ENCODE results near the gene CBY2. TPM values are rescaled to one million over a fixed set of nuclear protein-coding genes. Genes with fewer than 3 reads are reported as not detected.

CBY2 gene
- total and polyA plus RNA-seq, 3 experiments from 2014 or later, result not detected

GRCh38 chr13:45704854-45705695 lies 3.0 kb downstream of the CBY2 start:
- DNase-seq, result no peak
- ChIA-PET CTCF (no interaction called here), POLR2A (no interaction called here)
- no peaks in the 10 kb centered on the region for H3K36me3 Mint-ChIP-seq
- Histone ChIP-seq H3K27me3 (ENCODE audit: insufficient read depth, low read length, poor library complexity, severe bottlenecking) (no peaks in the 10 kb centered on the region), H3K27ac (ENCODE audit: low read depth, low read length) (no peak overlapping the region), H3K9me3 (ENCODE audit: low read length) (no peaks in the 10 kb centered on the region), H3K36me3 (ENCODE audit: insufficient read depth, low read length) (no peaks in the 10 kb centered on the region), H3K4me3 (ENCODE audit: low read length) (no peak overlapping the region), H3K4me1 (ENCODE audit: insufficient read depth, low read length) (no peaks in the 10 kb centered on the region)
- no peaks in the 10 kb centered on the region for H3K9me3 Mint-ChIP-seq
- H3K4me1 Mint-ChIP-seq, result no peaks in the 10 kb centered on the region
- no peak overlapping the region for H3K27ac Mint-ChIP-seq
- H3K4me3 Mint-ChIP-seq, result no peak overlapping the region
- no peaks in the 10 kb centered on the region for H3K27me3 Mint-ChIP-seq

GRCh38 chr13:45705918-45706317 lies 3.8 kb downstream of the CBY2 start:
- CTCF ChIA-PET, result no interaction called here
- H3K4me1 Mint-ChIP-seq, result no peaks in the 10 kb centered on the region

DNA sequence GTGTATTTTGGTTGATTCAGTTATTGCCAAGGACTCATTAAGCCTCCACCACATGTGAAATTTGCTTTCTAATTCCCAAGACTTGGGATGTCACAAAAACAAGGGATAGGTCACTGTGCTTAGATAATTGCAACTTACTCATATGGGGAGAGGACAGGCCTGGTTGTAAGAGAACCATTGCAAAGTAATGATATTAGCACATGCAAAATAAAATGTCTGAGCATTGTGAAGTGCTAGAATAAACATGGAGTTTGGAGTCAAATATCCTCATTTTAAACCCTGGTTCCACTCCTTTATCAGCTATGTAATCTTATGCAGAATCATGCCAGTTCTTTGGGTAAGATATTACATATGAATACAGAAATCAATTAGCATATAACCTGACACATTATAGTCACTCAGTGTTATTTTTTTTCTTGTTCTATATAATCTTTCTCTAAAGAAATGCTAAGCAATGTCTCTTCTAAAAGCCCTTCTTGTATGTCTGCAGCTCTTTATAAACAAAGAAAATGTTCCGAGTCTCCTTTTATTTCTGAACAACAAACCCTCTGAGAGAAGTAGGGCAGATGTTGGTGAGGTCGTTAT lies 5.5 kb downstream of the CBY2 start:
- Histone ChIP-seq H3K36me3 (ENCODE audit: insufficient read depth, low read length) (no peaks in the 10 kb centered on the region), H3K4me1 (ENCODE audit: insufficient read depth, low read length) (no peaks in the 10 kb centered on the region), H3K4me3 (ENCODE audit: low read length) (no peak overlapping the region), H3K9me3 (ENCODE audit: low read length) (no peaks in the 10 kb centered on the region), H3K27me3 (ENCODE audit: insufficient read depth, low read length, poor library complexity, severe bottlenecking) (no peaks in the 10 kb centered on the region), H3K27ac (ENCODE audit: low read depth, low read length) (no peak overlapping the region)
- ChIA-PET POLR2A (no interaction called here), CTCF (no interaction called here)
- DNase-seq, result no peak
- H3K9me3 Mint-ChIP-seq, result no peaks in the 10 kb centered on the region
- H3K4me3 Mint-ChIP-seq, result no peak overlapping the region
- H3K36me3 Mint-ChIP-seq, result no peaks in the 10 kb centered on the region
- no peak overlapping the region for H3K27ac Mint-ChIP-seq
- H3K27me3 Mint-ChIP-seq, result no peaks in the 10 kb centered on the region
- no peaks in the 10 kb centered on the region for H3K4me1 Mint-ChIP-seq

More at GRCh38 chr13:45705918-45706317, 3.8 kb downstream of the CBY2 start:
- Histone ChIP-seq H3K36me3 (ENCODE audit: insufficient read depth, low read length) (no peaks in the 10 kb centered on the region), H3K4me1 (ENCODE audit: insufficient read depth, low read length) (no peaks in the 10 kb centered on the region), H3K27me3 (ENCODE audit: insufficient read depth, low read length, poor library complexity, severe bottlenecking) (no peaks in the 10 kb centered on the region), H3K9me3 (ENCODE audit: low read length) (no peaks in the 10 kb centered on the region), H3K4me3 (ENCODE audit: low read length) (no peak overlapping the region), H3K27ac (ENCODE audit: low read depth, low read length) (no peak overlapping the region)
- Mint-ChIP-seq H3K9me3 (no peaks in the 10 kb centered on the region), H3K27ac (no peak overlapping the region), H3K4me3 (no peak overlapping the region), H3K36me3 (no peaks in the 10 kb centered on the region), H3K27me3 (no peaks in the 10 kb centered on the region)
- DNase-seq, result no peak
- POLR2A ChIA-PET, result no interaction called here

GRCh38 chr13:45711951-45712350 lies 9.8 kb downstream of the CBY2 start:
- no peaks in the 10 kb centered on the region for H3K9me3 ChIP-seq (ENCODE audit: low read length)
- H3K4me1 ChIP-seq (ENCODE audit: insufficient read depth, low read length), result no peaks in the 10 kb centered on the region
- no peak overlapping the region for H3K4me3 ChIP-seq (ENCODE audit: low read length)
- H3K27me3 ChIP-seq (ENCODE audit: insufficient read depth, low read length, poor library complexity, severe bottlenecking), result no peaks in the 10 kb centered on the region
- Mint-ChIP-seq H3K9me3 (no peaks in the 10 kb centered on the region), H3K27ac (no peak overlapping the region), H3K36me3 (no peaks in the 10 kb centered on the region), H3K27me3 (peaks cover 0 to 4% of the 10 kb centered on the region in 2 donors), H3K4me1 (no peaks in the 10 kb centered on the region), H3K4me3 (no peak overlapping the region)
- CTCF ChIA-PET, result no interaction called here
- DNase-seq, result no peak
- no peaks in the 10 kb centered on the region for H3K36me3 ChIP-seq (ENCODE audit: insufficient read depth, low read length)
- POLR2A ChIA-PET, result no interaction called here
- H3K27ac ChIP-seq (ENCODE audit: low read depth, low read length), result no peak overlapping the region

DNA sequence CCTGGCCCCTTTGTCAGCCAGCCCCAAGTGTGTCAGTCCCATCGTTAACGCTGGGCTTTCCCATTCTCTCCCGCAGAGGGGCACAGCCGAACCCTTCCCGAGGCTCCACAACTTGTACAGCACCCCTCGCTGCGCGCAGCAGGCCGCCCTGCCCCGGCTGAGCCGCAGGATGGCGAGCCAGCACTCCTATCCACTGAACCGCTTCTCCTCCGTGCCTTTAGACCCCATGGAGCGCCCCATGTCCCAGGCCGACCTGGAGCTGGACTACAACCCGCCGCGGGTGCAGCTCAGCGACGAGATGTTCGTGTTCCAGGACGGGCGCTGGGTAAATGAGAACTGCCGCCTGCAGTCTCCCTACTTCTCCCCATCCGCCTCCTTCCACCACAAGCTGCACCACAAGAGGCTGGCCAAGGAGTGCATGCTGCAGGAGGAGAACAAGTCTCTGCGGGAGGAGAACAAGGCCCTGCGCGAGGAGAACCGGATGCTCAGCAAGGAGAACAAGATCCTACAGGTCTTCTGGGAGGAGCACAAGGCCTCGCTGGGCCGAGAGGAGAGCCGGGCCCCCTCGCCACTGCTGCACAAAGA lies 11.1 kb downstream of the CBY2 start:
- no peak overlapping the region for H3K27ac Mint-ChIP-seq
- Histone ChIP-seq H3K27me3 (ENCODE audit: insufficient read depth, low read length, poor library complexity, severe bottlenecking) (no peaks in the 10 kb centered on the region), H3K4me3 (ENCODE audit: low read length) (no peak overlapping the region), H3K27ac (ENCODE audit: low read depth, low read length) (no peak overlapping the region), H3K9me3 (ENCODE audit: low read length) (no peaks in the 10 kb centered on the region), H3K4me1 (ENCODE audit: insufficient read depth, low read length) (no peaks in the 10 kb centered on the region), H3K36me3 (ENCODE audit: insufficient read depth, low read length) (no peaks in the 10 kb centered on the region)
- no peaks in the 10 kb centered on the region for H3K4me1 Mint-ChIP-seq
- H3K36me3 Mint-ChIP-seq, result no peaks in the 10 kb centered on the region
- POLR2A ChIA-PET, result no interaction called here
- CTCF ChIA-PET, result no interaction called here
- no peaks in the 10 kb centered on the region for H3K9me3 Mint-ChIP-seq
- no peak overlapping the region for H3K4me3 Mint-ChIP-seq
- peaks cover 3 to 9% of the 10 kb centered on the region in 2 donors for H3K27me3 Mint-ChIP-seq
- no peak for DNase-seq

- Histone ChIP-seq H3K4me3 (ENCODE audit: low read length) (no peak overlapping the region), H3K27me3 (ENCODE audit: insufficient read depth, low read length, poor library complexity, severe bottlenecking) (no peaks in the 10 kb centered on the region), H3K9me3 (ENCODE audit: low read length) (no peaks in the 10 kb centered on the region), H3K4me1 (ENCODE audit: insufficient read depth, low read length) (no peaks in the 10 kb centered on the region), H3K36me3 (ENCODE audit: insufficient read depth, low read length) (no peaks in the 10 kb centered on the region), H3K27ac (ENCODE audit: low read depth, low read length) (no peak overlapping the region)
- DNase-seq, result no peak
- peaks cover 6 to 10% of the 10 kb centered on the region in 2 donors for H3K27me3 Mint-ChIP-seq
- H3K9me3 Mint-ChIP-seq, result no peaks in the 10 kb centered on the region
- no peaks in the 10 kb centered on the region for H3K4me1 Mint-ChIP-seq
- no peaks in the 10 kb centered on the region for H3K36me3 Mint-ChIP-seq
- CTCF ChIA-PET, result no interaction called here
- no peak overlapping the region for H3K4me3 Mint-ChIP-seq
- no peak overlapping the region for H3K27ac Mint-ChIP-seq
- POLR2A ChIA-PET, result no interaction called here
Measured at GRCh38 chr13:45713721-45714120, 11.6 kb downstream of the CBY2 start.

- H3K36me3 ChIP-seq (ENCODE audit: insufficient read depth, low read length), result no peaks in the 10 kb centered on the region
- H3K27me3 Mint-ChIP-seq, result peaks cover 7 to 10% of the 10 kb centered on the region in 2 donors
- no peak overlapping the region for H3K27ac Mint-ChIP-seq
- no peak overlapping the region for H3K4me3 Mint-ChIP-seq
- no peaks in the 10 kb centered on the region for H3K27me3 ChIP-seq (ENCODE audit: insufficient read depth, low read length, poor library complexity, severe bottlenecking)
- H3K9me3 ChIP-seq (ENCODE audit: low read length), result no peaks in the 10 kb centered on the region
- no peak overlapping the region for H3K4me3 ChIP-seq (ENCODE audit: low read length)
- POLR2A ChIA-PET, result no interaction called here
- CTCF ChIA-PET, result no interaction called here
- no peaks in the 10 kb centered on the region for H3K36me3 Mint-ChIP-seq
- H3K4me1 ChIP-seq (ENCODE audit: insufficient read depth, low read length), result no peaks in the 10 kb centered on the region
- H3K4me1 Mint-ChIP-seq, result no peaks in the 10 kb centered on the region
- H3K27ac ChIP-seq (ENCODE audit: low read depth, low read length), result no peak overlapping the region
- H3K9me3 Mint-ChIP-seq, result no peaks in the 10 kb centered on the region
- DNase-seq, result no peak
Measured at GRCh38 chr13:45714170-45714569, 12.1 kb downstream of the CBY2 start.

DNA sequence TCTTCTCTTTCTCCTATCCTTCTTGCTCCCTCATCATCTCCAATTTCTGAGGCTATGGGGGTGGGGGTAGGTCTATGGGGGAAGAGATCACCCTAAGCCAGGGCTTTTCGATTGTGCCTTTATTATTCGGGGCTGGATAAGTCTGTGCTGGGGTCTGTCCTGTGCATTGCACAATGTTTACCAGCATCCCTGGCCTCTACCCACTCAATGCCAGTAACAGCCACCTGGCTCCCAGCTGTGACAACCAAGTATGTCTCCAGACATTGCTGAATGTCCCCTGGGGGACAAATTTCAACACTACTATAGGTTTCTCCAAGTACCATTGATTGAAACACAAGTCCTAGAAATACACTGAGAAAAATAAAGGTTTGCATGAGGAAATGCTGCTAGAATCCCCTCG lies 13.2 kb downstream of the CBY2 start:
- Mint-ChIP-seq H3K36me3 (no peaks in the 10 kb centered on the region), H3K9me3 (no peaks in the 10 kb centered on the region), H3K27ac (no peak overlapping the region), H3K4me3 (no peak overlapping the region), H3K4me1 (no peaks in the 10 kb centered on the region), H3K27me3 (peaks cover 7 to 10% of the 10 kb centered on the region in 2 donors)
- no peaks in the 10 kb centered on the region for H3K27me3 ChIP-seq (ENCODE audit: insufficient read depth, low read length, poor library complexity, severe bottlenecking)
- no peak overlapping the region for H3K4me3 ChIP-seq (ENCODE audit: low read length)
- ChIA-PET CTCF (no interaction called here), POLR2A (no interaction called here)
- no peak overlapping the region for H3K27ac ChIP-seq (ENCODE audit: low read depth, low read length)
- no peaks in the 10 kb centered on the region for H3K9me3 ChIP-seq (ENCODE audit: low read length)
- DNase-seq, result no peak
- H3K36me3 ChIP-seq (ENCODE audit: insufficient read depth, low read length), result no peaks in the 10 kb centered on the region
- H3K4me1 ChIP-seq (ENCODE audit: insufficient read depth, low read length), result no peaks in the 10 kb centered on the region
